Peyer's patch (tissue), 4 donors: Measurements from ENCODE around the gene BTBD16.

ENCODE experiments used
- CTCF ChIP-seq, 6 experiments: fragments of 450-650 bp in 4 of 6; fragments of 200-600 bp in 2 of 6; sonication (generic) in 1 of 6; IDR thresholded peaks; one replicate each; pipeline ENCODE4 v1.5.1; 2017 to 2019; ENCODE audit warnings: antibody characterized with exemption in 6 of 6, mild to moderate bottlenecking in 3 of 6, moderate library complexity in 1 of 6
- POLR2A ChIP-seq, 2 donors: fragments of 450-650 bp; IDR thresholded peaks; one replicate each; pipeline ENCODE4 v1.5.1; 2017; ENCODE audit warnings: antibody characterized with exemption in 2 of 2, mild to moderate bottlenecking in 2 of 2, moderate library complexity in 2 of 2

- TF ChIP-seq CTCF (IDR thresholded peaks at IDR 0.05) = no peak
- TF ChIP-seq POLR2A (IDR thresholded peaks at IDR 0.05) = no peak
Measured at GRCh38 chr10:122387572-122387971, 116.5 kb downstream of the BTBD16 start.
